Right lobe of liver (tissue), 6 donors: Measurements from ENCODE around the gene SGCD. TPM values are rescaled to one million over a fixed set of nuclear protein-coding genes. Genes with fewer than 3 reads are reported as not detected.

Experiments used
- ATAC-seq, 4 donors: fragments of 200-7000 bp; cut with Tn5 transposase; one replicate each; pipeline ENCODE4 v1.9.1; 2020; ENCODE audit warnings: mild to moderate bottlenecking in 4 of 4, moderate library complexity in 4 of 4
- DNase-seq, 3 donors: peaks; one replicate each; pipeline ENCODE4 v3.0.0-alpha.2; 2020
- H3K27ac ChIP-seq, 3 donors: fragments of 200-600 bp; one replicate each; pipeline ENCODE4 v1.8.0; 2022
- H3K27me3 ChIP-seq, 2 donors: fragments of 200-600 bp; one replicate each; pipeline ENCODE4 v1.8.0; 2022
- H3K36me3 ChIP-seq, 4 donors: fragments of 200-600 bp; sonication (generic) in 1 of 4; one replicate each; pipeline versions ENCODE4 v1.5.1 to v1.8.0; 2017 to 2022; ENCODE audit warnings: control low read depth in 1 of 4
- H3K4me1 ChIP-seq, 4 donors: fragments of 200-600 bp; sonication (generic) in 1 of 4; one replicate each; pipeline versions ENCODE4 v1.5.1 to v1.8.0; 2017 to 2022; ENCODE audit warnings: control low read depth in 1 of 4
- H3K4me3 ChIP-seq, 3 donors: fragments of 200-600 bp; one replicate each; pipeline ENCODE4 v1.8.0; 2022
- H3K9me3 ChIP-seq, 4 donors: fragments of 200-600 bp; sonication (generic) in 1 of 4; one replicate each; pipeline versions ENCODE4 v1.5.1 to v1.8.0; 2017 to 2022; ENCODE audit warnings: control low read depth in 1 of 4
- POLR2A ChIP-seq: fragments of 450-650 bp; IDR thresholded peaks from one replicate; pipeline ENCODE4 v1.6.1; 2017; ENCODE audit warnings: antibody characterized with exemption, mild to moderate bottlenecking
- WGBS: methylation state at CpG from one replicate; pipeline ENCODE4 v1.1.6; 2018; ENCODE audit warnings: low coverage, low lambda C conversion rate; ENCODE audit not compliant: insufficient coverage; ENCODE audit errors: missing lambda C conversion rate; 5-methylcytosine and 5-hydroxymethylcytosine counted together
- intact Hi-C, 2 donors: fragments of 100-400 bp; cut with DNase I; formaldehyde crosslinking; loops; one replicate each; pipeline versions ENCODE4 v1.11.2 to v1.14.1; 2022
- total RNA-seq, 6 experiments: library from RNA; depleted of rRNA in 2 of 6; stranded (reverse); fragments of >200 nt in 2 of 6; fragmentation: NEBNext Ultra II Directional in 3 of 6; extraction: Animal tissue kit (Norgen Biotek cat#: 25700) in 3 of 6; gene quantifications; one replicate each; pipeline versions ENCODE4 v1.1.0 to v1.2.4, GENCODE V29; 2016 to 2023
- TF ChIP-seq, protein P1 (sequence below), 4 donors: fragments of 200-600 bp in 3 of 4; fragments of 450-650 bp in 1 of 4; IDR thresholded peaks; one replicate each; pipeline versions ENCODE4 v1.5.1 to v1.8.0; 2016 to 2022; ENCODE audit warnings: antibody characterized with exemption in 4 of 4, mild to moderate bottlenecking in 2 of 4
- donor health status: DM: no; HTN: yes; CAD: no.
- donor health status: DM: no; HTN: no; CAD: no.
- donor health status: DM: no; HTN: no; CAD: no.
- donor health status: DM: no; HTN: yes; CAD: no.
- donor health status: DM: no; HTN: yes; CAD: no.

Gene SGCD
- total RNA-seq, 6 experiments from 2014 or later: 0.31 to 3.1 (median 0.95) TPM

GRCh38 chr5:156466871-156467270 is 139.9 kb downstream of the SGCD start:
- H3K4me3 ChIP-seq: no peak overlapping the region
- H3K9me3 ChIP-seq: no peaks in the 10 kb centered on the region
- H3K27me3 ChIP-seq: no peaks in the 10 kb centered on the region
- TF ChIP-seq, protein P1, sequence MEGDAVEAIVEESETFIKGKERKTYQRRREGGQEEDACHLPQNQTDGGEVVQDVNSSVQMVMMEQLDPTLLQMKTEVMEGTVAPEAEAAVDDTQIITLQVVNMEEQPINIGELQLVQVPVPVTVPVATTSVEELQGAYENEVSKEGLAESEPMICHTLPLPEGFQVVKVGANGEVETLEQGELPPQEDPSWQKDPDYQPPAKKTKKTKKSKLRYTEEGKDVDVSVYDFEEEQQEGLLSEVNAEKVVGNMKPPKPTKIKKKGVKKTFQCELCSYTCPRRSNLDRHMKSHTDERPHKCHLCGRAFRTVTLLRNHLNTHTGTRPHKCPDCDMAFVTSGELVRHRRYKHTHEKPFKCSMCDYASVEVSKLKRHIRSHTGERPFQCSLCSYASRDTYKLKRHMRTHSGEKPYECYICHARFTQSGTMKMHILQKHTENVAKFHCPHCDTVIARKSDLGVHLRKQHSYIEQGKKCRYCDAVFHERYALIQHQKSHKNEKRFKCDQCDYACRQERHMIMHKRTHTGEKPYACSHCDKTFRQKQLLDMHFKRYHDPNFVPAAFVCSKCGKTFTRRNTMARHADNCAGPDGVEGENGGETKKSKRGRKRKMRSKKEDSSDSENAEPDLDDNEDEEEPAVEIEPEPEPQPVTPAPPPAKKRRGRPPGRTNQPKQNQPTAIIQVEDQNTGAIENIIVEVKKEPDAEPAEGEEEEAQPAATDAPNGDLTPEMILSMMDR (IDR thresholded peaks at IDR 0.05): no peak
- TF ChIP-seq POLR2A: no peak
- intact Hi-C loops: no loop called here
- DNase-seq (no peak), ATAC-seq (no peak)
- H3K36me3 ChIP-seq: no peaks in the 10 kb centered on the region
- no peaks in the 10 kb centered on the region for H3K4me1 ChIP-seq
- WGBS: 56% methylated on average over 3 of the region's 3 CpGs
- no peak overlapping the region for H3K27ac ChIP-seq

GRCh38 chr5:156469636-156470035 is 142.7 kb downstream of the SGCD start:
- TF ChIP-seq, protein P1 (IDR thresholded peaks at IDR 0.05): no peak
- no peak for TF ChIP-seq POLR2A
- DNase-seq: no peak
- Histone ChIP-seq H3K9me3 (no peaks in the 10 kb centered on the region), H3K4me1 (no peaks in the 10 kb centered on the region), H3K4me3 (no peak overlapping the region), H3K27ac (no peak overlapping the region), H3K36me3 (no peaks in the 10 kb centered on the region), H3K27me3 (no peaks in the 10 kb centered on the region)
- no peak for ATAC-seq
- intact Hi-C loops: no loop called here
- WGBS: 88% methylated on average over 3 of the region's 3 CpGs

GRCh38 chr5:156471893-156472292 is 144.9 kb downstream of the SGCD start:
- no peaks in the 10 kb centered on the region for H3K4me1 ChIP-seq
- H3K27me3 ChIP-seq: no peaks in the 10 kb centered on the region
- ATAC-seq: no peak
- intact Hi-C loops: no loop called here
- WGBS: 73% methylated on average over 3 of the region's 3 CpGs
- TF ChIP-seq POLR2A: no peak
- TF ChIP-seq, protein P1 (IDR thresholded peaks at IDR 0.05): no peak
- DNase-seq: no peak
- no peaks in the 10 kb centered on the region for H3K9me3 ChIP-seq
- H3K4me3 ChIP-seq: no peak overlapping the region
- no peak overlapping the region for H3K27ac ChIP-seq
- H3K36me3 ChIP-seq: no peaks in the 10 kb centered on the region

- Histone ChIP-seq H3K27ac (no peak overlapping the region), H3K36me3 (no peaks in the 10 kb centered on the region), H3K4me1 (no peaks in the 10 kb centered on the region), H3K9me3 (no peaks in the 10 kb centered on the region), H3K27me3 (no peaks in the 10 kb centered on the region), H3K4me3 (no peak overlapping the region)
- ATAC-seq: peak in 1 of 4 donors; percentile 44
- intact Hi-C loops: no loop called here
- TF ChIP-seq, protein P1 (IDR thresholded peaks at IDR 0.05): no peak
- no peak for TF ChIP-seq POLR2A
- WGBS: 57% methylated on average over 7 of the region's 7 CpGs
- DNase-seq: no peak
These were observed 146.4 kb downstream of the SGCD start for GRCh38 chr5:156473269-156473908.
